Measurements from ENCODE around the gene GSPT1.

GSPT1 gene

GRCh38 chr16:11871193-11871592, 44.6 kb downstream of the GSPT1 start:
- peak; percentile 13 for TF ChIP-seq CTCF (IDR thresholded peaks at IDR 0.05; ENCODE audit: low read depth, low read length, missing control alignments)
- DNase-seq (ENCODE audit: extremely low read depth, low read depth), result no peak
- no peak overlapping the region for H3K4me3 ChIP-seq (replicated peaks; ENCODE audit: low read depth, low read length)

- DNase-seq (ENCODE audit: extremely low read depth, low read depth), result no peak
- no peak overlapping the region for H3K4me3 ChIP-seq (replicated peaks; ENCODE audit: low read depth, low read length)
- no peak for TF ChIP-seq CTCF (IDR thresholded peaks at IDR 0.05; ENCODE audit: low read depth, low read length, missing control alignments)
Observed at GRCh38 chr16:11870399-11870798, 45.4 kb downstream of the GSPT1 start.

- DNase-seq (ENCODE audit: extremely low read depth, low read depth), result no peak
- no peak overlapping the region for H3K4me3 ChIP-seq (replicated peaks; ENCODE audit: low read depth, low read length)
- no peak for TF ChIP-seq CTCF (IDR thresholded peaks at IDR 0.05; ENCODE audit: low read depth, low read length, missing control alignments)
Observed at GRCh38 chr16:11869353-11870228, 46.2 kb downstream of the GSPT1 start.

GRCh38 chr16:11868412-11868980, 47.3 kb downstream of the GSPT1 start:
- no peak for DNase-seq (ENCODE audit: extremely low read depth, low read depth)
- TF ChIP-seq CTCF (IDR thresholded peaks at IDR 0.05; ENCODE audit: low read depth, low read length, missing control alignments), result no peak
- no peak overlapping the region for H3K4me3 ChIP-seq (replicated peaks; ENCODE audit: low read depth, low read length)

GRCh38 chr16:11862489-11862888, 53.3 kb downstream of the GSPT1 start:
- DNase-seq (ENCODE audit: extremely low read depth, low read depth), result no peak
- TF ChIP-seq CTCF (IDR thresholded peaks at IDR 0.05; ENCODE audit: low read depth, low read length, missing control alignments), result no peak
- H3K4me3 ChIP-seq (replicated peaks; ENCODE audit: low read depth, low read length), result no peak overlapping the region

GRCh38 chr16:11857161-11857560, 58.6 kb downstream of the GSPT1 start:
- H3K4me3 ChIP-seq (replicated peaks; ENCODE audit: low read depth, low read length), result no peak overlapping the region
- DNase-seq (ENCODE audit: extremely low read depth, low read depth), result no peak
- no peak for TF ChIP-seq CTCF (IDR thresholded peaks at IDR 0.05; ENCODE audit: low read depth, low read length, missing control alignments)

All from HFF-Myc (cell line).